GM19193 (cell line): ENCODE measurements around the gene VCAN.

Experiments
- POLR2A ChIP-seq: IDR thresholded peaks from 4 replicates; pipeline ENCODE4 v1.6.1; 2011; ENCODE audit not compliant: insufficient read depth, insufficient read length; ENCODE audit errors: extremely low read depth

VCAN gene

DNA sequence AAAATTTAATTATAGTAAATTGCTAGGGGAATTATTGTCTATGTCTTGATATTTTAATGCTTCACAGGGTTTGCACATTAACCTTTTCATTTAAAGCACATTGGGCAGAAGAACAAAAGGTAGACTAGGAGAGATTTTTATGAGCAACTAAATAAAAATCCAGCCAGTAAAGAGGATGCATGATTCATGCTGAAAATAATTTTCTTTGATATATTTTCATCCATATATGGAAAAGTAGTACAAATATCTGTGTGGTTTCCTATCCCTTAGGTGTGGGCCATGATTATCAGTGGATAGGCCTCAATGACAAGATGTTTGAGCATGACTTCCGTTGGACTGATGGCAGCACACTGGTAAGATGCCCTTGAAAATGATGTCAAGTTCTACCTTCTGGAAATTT, 83.1 kb downstream of the VCAN start:
- no peak for TF ChIP-seq POLR2A

DNA sequence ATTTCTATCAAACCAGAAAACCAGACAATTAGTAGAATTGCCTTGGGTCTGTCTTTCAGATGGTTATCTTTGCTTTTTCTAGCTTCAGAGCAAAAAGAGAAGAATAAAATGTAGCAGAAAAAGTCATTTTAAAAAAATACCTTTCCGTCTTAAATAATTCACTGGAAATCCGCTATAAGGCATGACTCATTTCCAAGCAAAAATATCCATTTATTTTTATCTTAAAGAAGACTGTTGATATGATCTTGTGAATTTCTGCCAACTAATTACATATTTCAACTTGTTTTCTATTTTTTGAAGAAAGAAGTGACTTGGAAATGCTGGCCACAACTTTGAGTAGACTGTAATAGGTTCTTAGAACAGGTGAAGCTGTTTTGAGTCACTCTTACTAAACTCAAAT, 83.7 kb downstream of the VCAN start:
- TF ChIP-seq POLR2A: no peak

- no peak for TF ChIP-seq POLR2A
Measured at GRCh38 chr5:83556190-83556589, 84.6 kb downstream of the VCAN start.

- no peak for TF ChIP-seq POLR2A
Measured at GRCh38 chr5:83559118-83559785, 87.7 kb downstream of the VCAN start.

DNA sequence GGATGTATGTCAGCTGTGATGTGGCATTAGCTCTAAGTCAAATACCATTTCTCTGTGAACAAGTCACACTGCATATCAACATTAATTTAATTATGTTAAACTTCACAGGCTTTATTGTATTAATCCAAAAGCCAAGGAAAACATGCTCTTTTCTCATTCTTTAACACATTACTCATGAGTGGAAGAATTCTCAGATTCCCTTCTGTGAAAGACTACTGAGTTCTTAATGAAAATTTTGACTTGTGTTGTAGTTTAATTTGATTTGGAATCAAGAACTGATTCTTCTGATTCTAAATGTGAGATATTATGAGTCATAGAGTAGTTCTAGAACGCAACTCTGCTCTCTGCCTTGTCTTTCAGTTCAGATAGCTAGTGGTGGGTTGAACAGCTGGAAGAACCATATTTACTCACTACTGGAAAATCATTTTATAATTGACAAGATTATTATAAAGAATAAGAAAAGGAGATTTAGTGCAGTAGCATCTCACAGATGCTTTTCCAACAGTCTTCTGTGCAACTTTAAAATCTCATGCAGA, 90.6 kb downstream of the VCAN start:
- TF ChIP-seq POLR2A: no peak

DNA sequence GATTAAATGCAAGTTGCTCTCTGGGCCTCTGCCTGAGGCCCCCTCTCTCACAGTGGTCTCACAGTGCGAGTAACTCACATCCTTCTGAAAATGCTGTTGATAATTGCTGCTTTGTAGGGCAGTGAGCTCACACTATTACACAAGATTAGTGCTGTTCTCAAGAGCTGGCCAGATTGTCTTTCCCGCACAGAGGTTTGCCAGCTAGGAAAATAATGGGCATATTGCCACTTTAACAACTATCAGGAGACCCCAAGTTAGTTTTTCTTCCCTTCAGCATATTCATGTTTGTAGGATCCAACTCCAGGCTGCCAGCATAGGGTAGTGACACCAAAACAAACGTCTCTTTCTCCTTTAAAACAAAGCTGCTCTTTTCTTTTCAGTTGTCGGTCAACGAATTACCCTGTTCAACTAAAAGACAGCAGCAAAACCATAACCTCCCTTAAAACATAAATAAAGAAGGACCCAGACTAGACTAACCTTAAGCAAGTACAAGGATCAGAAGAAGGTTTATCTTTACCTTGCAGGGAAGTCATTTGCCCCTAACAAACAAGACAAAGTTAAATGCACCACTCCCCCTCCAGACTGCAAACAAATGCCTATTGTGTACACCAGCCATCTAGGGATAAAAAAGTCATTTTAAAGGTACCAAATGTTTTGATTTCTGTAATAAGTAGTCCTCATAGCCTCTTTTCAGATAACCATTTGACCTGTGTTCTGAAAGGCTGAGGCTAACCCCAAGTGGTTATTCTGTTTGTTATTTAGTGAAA, 91.4 kb downstream of the VCAN start:
- TF ChIP-seq POLR2A: no peak

DNA sequence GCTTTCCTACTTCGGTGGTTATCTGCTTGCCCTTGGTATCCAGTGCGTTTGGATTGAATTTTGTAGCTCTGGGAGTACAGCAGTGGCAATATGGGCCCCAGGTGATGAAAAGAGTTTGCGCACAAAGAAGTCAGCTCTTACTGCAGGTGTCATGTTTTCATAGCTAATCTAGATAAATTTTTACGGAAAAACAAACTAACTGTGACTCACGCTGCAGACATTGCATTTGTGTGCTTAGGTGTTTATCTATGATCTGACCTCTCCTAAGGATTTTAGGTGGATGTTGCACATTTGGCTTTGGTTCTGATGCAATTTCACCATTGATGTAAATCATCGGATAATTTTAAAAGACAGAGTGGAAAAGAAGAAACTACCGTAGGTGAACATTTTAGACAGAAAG, 92.1 kb downstream of the VCAN start:
- no peak for TF ChIP-seq POLR2A

DNA sequence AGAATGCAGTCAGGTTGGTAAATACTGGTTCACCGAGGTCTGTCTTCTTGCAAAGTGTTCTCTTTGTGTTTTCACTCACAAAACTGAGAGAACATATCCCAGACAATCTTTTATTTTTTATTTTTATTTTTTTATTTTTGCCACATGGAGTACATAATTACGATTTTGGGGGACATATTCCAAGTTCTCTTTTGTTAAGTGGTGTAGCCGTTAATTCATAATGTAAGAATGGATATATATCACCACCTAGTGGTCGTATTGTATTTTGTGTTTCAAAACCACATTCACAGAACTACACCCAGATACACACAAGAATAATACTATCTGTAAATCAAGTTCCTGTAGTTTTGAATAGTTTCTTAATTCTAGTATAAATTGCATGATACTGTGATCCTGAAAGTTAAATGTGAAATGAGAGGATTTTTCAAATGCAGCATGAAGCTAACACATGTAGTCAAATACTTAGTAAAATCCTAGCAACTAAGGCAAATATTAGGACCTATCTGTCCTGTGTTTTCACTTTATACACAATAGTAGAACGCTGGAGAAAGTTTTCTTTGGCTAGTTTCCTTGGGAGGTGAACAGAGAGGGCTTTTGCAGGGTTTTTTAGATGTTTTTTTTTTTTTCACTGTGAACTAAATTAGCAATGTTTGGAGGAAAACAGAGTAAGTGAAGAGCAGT, 92.7 kb downstream of the VCAN start:
- no peak for TF ChIP-seq POLR2A

- no peak for TF ChIP-seq POLR2A
Measured at GRCh38 chr5:83567741-83568140, 96.2 kb downstream of the VCAN start.

DNA sequence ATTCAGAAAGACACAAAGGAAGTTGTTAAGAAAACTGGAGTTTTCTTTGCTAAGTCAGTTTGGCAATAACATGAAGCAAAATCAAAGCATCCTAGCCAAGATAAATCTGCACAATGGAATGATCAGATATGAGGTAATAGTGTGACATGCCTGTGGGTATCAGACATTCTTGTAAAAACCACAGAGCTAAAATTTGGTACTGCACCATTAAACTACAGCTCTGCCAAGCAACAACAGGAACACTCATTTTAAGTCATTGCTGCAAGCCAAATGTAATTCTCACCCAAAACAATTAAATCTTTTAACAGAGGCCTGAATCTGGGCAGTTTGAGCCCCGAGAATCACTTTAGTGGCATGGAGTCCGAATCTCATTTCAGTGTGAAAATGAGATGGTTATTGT, 96.6 kb downstream of the VCAN start:
- TF ChIP-seq POLR2A: no peak

- TF ChIP-seq POLR2A: no peak
Measured at GRCh38 chr5:83570916-83571315, 99.4 kb downstream of the VCAN start.

- no peak for TF ChIP-seq POLR2A
Measured at GRCh38 chr5:83572271-83572670, 100.7 kb downstream of the VCAN start.

DNA sequence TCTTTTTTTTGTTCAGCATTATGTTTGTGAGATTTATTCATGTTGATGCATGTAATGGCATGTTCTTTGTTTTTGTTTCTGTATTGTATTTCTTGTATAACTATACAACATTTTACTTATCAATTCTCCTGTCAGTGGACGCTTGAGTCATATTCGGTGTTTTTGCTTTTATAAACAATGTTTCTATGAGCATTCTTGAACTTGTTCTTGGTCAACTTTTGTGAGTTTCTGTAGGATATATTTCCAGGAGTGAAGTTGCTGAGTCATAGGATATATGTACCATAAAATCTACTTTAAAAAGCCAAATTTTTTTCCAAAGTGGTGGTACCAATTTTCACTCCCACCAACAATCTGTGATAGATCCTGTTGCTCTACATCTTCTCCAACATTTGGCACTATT, 104.8 kb downstream of the VCAN start:
- TF ChIP-seq POLR2A: no peak

- no peak for TF ChIP-seq POLR2A
Measured at GRCh38 chr5:83577036-83577636, 105.6 kb downstream of the VCAN start.

DNA sequence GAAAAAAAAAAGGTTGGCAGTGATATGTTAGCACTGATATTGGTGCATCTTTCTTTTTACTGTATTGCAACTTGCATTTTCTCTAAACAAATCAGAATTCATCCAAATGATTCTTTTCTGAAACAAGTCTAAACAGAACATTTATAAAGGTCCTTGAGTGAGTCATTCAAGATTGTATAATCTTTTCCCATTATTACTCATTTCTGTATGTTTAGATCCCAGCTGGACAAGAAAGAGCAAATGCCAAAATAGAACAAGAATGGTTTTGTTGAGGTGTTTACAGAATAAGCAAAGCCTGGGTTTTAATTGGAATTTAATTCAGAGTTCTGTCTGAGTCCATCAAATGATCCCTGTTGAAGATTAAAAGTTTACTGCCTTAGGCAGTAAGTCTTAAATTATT, 112.3 kb downstream of the VCAN start:
- TF ChIP-seq POLR2A: no peak
